SIG-M5 (cell line): ENCODE data around the gene WNK2.

Experiments
- DNase-seq: peaks from one replicate; lab custom pipeline; 2025; lab: John Stamatoyannopoulos, UW

Gene WNK2

DNA sequence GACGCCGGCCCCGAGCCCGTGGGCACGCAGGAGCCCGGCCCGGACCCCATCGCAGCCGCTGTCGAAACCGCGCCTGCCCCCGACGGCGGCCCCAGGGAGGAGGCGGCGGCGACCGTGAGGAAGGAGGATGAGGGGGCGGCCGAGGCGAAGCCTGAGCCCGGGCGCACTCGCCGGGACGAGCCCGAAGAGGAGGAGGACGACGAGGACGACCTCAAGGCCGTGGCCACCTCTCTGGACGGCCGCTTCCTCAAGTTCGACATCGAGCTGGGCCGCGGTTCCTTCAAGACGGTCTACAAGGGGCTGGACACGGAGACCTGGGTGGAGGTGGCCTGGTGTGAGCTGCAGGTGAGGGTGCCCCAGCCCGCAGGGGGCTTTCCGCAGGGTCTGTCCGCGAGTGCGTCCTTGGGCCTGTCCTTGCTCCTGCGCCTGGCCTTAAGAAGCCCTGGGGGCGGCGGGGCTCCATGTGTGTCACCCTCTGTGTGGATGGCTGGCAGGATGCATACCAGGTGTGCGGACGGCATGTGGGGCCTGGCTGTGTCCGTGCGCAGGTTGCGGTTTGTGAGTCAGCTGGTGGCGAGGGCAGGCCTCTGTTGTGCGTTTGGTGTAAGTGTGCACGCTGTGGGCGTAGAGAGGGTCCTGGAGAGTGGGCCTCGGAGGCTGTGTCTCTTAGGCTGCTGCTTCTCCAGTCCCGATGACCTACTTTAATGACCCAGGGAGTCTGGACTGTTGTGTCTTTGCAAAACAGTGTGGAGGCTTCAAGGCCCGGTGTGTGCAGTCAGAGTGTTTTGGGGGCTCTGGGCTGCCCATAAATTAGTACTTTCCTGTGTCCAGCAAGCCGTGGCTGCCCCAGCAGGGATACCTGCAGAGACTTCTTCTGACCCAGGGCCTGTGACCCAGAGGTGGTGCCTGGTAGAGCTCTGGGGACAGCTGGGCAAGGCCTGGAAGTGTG lies 1.6 kb downstream of the WNK2 start:
- no peak for DNase-seq

DNA sequence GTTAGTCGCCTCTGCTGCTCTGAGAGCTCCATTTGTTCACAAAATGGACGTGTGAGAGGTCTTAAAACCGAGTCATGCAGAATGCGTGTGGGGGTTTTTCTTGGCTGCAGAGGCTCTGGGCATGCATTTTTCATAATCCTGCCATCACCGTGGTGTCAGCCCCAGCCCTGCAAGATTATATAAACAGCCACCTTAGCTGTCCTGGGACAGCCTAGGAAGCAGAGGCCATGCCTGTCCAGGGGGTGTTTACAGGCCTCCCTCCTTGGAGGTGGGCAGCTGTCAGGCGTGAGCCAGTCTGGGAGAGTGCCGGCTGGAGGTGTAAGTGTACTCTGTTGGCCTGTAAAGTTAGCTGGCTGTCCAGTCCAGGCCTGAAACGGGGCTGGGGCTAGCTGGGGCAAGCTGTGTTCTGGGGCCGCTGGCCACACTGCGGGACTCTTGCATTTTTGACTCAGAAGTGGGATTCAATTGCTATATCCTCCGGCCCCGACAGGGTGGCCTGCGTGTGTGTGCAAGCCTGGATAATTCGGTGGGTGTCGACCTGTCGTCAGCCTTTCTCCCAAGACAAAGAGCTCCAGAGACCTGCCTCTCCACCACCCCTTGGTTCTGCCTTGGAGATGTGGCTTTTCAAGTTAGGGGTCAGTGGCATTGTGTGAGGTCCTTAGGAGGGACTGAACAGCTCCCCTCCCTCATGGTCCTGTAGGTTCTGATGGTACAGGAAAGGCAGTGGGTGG lies 2.4 kb downstream of the WNK2 start:
- DNase-seq = no peak

DNA sequence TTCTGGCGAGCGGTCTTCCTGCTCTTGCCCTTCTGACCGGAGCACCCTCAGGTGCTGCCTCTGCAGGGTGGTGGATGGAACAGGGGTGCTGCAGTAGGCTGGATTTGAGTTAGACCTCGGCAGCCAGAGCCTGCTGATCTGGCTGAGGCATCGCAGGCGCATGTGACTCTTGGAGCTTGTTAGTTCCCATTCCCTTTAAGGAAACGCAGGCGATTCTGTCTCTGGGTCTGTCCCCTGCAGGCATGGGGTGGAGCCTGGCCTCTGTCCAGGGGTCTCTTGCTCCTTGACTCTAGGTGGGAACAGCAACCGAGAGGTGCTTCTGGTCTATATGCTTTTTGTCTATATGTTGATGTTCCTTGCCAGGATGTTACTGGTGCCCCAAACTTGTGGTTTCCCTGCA lies 3.1 kb downstream of the WNK2 start:
- no peak for DNase-seq

DNA sequence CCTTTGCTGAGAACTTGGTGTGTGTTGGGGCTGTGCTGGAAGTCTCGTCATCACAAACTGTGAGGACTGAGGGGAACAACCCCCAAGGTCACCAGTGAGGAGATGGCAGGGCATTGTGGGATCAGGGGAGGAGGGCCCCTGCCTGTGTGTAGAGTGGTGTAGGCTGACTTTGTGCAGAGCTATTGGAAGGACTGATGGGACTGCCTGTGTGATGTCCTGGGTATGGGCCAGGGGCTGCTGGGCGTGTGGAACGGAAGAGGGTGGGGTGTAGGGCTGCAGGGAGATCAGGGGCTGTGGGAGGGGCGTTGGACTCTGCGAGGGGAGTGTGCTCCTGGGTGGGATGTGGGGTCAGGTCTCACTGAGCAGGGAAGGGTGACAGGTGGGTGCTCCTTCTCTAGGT lies 3.6 kb downstream of the WNK2 start:
- DNase-seq = no peak

DNA sequence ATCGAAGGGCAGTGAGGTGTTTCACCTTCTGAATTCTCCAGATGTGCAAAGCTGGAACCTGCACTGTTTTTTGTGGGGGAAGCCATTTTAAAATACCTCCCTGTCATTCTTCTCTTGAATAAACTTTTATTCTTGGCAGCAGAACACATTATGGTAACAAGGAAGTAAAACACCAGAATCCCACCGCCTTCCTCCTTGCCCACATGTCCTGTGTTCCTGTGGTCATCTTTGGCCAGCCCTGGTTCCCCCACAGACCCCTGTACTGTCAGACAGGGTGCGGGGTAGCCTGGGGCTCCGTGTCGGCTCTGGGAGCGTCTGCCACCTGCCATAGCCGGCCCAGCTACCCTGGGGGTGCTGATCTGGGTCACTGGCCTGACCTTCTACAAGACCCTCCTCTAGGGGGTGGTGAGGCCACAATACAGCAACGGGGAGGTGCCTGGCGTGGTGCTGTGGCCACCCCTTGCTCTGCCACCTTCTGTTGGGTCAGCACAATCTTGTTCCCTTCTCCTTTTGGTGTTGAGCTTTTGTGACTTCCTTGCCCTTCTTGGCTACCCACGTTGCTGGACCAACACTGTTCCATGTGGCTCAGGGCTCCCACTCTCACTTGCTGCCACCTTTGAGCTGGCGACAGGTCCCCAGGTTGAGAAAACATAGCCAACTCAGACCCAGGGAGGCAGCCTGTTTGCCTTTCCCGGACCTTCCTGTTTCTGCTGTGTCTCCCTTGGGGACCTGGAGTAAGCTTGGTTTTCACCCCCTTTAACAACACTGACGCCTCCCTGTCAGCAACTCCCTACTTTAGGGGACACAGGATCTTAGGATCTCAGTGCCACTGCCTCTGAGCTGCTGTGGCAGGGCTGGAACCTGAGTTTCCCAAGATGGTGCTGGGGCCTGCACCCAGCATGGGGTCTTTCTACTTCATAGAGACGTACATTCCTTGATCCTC lies 4.8 kb downstream of the WNK2 start:
- no peak for DNase-seq

DNA sequence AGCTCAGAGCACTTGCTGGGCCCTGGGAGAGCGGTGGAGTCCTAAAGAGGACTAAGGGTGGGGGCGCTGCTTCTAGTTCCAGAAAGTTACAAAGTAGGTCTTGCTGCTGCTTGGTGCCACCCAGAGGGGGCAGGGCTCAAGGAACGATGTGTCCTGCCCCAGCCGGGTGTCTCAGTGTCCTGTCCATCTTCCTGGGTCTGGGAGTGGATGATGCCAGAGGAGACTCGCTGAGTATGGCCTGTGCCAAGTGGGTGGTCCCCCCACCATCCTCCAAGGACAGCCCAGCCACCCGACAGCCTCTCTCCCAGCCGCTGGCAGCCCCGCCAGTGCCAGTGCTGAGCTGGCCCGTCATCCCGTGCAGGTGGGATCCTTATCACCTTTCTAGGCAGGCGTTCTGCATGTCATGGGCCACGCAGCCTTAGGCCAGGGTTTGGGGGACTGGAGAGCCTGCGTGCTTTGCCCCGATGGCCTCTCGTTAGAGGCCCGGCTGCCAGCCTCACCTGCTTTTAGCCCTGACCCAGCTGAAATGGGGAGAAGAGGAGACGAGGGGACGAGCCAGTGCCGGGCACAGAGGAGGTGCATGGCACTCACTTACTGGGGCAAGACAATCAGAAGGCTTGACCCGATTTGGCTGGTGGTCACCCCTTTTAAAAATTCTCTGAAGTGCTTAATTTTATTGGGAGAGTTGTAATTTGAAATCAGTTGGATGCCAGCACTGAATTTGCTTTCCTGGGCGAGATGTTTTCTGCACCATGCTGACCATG lies 5.6 kb downstream of the WNK2 start:
- DNase-seq = no peak

DNA sequence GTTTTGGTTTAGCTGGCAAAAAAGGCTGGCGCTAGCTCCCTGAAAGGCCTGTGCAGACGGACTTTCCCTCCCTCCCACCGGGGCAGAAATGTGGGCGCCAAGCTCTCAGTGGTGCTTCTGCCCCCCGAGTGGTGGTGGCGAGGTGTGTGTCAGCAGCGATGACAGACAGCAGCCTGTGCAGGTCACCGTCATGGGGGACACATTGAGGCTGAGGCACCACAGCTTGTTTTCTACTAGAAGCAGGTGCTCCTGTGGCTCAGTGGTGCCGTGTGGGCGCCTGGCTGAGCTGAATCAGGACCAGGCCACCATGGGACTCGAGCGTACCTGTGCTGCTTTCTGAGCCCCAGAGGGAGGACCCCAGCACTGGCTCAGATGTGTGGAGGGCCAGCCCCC lies 6.2 kb downstream of the WNK2 start:
- no peak for DNase-seq

DNA sequence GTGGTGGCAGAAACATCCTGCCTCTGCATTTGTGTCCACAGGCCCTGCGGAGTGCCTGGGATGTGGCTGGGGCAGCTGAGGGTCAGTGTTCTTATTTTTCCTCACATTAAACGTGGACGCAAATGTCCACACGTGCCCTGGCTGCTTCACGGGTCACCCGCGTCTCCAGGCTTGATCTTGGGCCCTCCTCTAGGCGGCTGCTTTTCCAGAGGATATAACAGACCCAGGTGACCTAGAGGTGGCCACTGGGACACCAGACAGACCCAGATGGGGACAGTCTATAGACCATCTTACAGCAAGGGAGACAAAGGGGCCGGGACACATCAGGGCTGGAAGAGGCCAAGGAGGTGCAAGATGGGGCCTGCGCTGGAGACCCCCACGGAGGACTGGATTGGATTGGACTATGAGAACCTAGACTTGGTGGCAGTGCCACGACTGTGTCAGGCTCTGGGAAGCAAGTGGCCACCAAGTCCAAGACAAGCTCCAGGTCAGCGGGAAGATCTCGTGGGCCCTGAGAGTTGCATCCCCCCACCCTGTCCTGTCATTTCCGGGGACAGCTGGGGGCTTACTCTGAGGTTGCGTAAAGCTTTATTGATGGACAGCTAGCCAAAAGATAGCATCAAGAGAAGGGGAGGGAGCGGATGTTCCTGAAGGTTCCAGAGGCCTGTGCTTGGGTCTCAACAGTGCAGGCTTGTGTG lies 6.9 kb downstream of the WNK2 start:
- DNase-seq = no peak

DNA sequence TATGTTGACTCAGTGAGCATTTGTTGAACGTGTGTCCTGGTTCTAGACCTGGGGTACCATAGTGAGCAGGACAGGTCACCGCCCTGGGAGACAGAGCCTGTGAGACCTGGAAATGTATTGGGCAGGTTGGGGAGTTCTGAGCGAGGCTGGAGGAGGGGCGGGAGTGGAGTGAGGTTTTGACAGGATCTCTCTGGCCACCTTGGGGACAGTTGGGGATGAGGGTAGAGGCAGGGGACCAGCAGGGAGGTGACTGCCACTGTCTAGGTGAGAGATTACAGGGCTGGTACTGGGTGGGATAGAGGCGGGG lies 7.4 kb downstream of the WNK2 start:
- no peak for DNase-seq

DNA sequence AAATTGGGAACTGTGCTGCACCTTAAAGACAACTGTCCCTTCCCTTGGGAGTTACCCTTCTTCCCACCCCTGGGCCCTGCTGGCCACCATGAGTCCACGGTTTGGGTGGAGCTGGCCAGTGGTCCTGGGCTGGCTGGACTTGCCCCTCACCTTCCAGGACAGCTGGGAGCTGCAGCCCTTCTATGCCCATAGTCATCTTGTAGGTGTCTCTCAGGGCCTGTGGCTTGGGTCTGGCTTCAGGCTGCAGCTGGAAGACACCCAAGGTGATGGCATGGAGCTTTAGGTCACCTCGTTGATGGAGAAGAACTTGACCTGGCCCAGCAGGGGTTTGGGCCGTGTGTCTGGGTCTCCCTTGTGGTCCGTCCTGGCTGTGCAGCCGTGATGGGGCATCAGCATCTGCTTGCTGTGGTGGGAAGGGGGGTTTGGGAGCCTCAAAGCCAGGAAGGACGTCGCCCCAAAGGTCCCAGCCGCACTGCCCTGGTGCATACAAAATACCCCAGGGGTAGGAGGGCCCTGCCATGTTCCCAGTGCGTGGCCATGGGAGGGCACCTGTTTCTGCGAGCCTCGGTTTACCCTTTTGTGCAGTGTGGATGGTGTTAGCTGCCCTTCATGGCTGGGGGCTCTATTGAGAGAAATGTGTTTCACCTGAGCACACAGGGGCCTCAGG lies 8.9 kb downstream of the WNK2 start:
- DNase-seq = no peak

DNA sequence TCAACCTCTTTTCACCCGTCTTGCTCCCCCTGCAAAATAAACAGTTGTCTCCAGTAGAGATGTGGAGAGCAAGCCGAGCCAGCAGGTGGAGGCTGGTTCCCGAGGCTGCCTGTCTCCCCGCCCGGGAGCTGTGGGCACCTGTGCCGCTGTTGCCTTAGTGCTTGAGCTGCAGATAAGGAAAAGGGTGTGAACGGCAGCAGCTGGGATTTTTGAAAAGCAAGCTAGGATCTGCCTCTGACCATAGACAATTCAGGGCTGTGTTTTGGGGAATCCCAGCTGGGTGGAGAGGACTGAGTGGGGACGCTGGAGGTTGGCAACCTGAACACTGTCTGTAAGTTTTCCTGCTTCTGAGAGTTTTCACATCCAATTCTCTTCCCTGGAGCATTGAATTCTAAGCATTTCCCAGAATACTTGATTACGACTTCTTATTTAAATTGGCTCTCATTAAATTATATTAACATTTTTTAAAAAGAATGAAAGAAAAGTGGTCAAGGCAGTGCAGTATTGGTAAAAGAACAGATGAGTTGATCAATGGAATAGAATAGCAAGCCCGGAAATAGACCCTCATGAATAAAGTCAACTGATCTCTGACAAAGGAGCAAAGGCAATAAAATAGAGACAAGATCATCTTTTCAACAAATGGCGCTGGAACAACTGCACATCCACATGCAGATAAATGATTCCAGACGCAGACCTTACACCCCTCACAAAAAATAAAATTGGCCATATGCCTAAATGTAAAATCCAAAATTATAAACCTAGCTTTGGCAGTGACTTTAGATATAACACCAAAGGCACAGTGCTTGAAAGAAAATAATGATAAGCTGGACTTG lies 9.7 kb downstream of the WNK2 start:
- no peak for DNase-seq

DNA sequence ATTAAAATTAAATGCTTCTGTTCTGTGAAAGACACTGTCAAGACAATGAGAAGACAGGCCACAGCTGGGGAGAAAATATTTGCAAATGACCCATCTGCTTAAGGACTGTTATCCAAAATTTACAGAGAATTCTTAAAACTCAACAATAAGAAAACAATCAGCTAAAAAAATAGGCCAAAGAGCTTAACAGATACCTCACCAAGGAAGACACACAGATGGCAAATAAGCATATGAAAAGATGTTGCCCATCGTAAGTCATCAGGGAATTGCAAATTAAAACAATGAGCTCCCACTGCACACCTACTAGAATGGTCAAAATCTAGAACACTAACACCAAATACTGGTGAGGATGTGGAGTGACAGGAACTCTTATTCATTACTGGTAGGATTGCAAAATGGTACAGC lies 10.3 kb downstream of the WNK2 start:
- DNase-seq = no peak

DNA sequence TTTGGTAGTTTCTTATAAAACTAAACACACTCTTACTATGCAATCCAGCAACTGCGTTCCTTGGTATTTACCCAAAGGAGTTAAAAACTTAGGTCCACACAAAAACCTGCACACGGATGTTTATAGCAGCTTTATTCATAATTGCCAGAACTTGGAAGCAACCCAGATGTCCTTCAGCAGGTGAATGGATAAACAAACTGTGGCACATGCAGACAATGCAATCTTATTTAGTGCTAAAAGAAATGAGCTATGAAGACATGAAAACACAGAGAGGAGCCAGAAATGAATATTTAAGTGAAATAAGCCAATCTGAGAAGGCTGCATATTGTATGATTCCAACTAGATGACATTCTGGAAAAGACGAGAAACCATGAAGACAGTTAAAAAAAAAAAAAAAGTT lies 10.7 kb downstream of the WNK2 start:
- DNase-seq = no peak

DNA sequence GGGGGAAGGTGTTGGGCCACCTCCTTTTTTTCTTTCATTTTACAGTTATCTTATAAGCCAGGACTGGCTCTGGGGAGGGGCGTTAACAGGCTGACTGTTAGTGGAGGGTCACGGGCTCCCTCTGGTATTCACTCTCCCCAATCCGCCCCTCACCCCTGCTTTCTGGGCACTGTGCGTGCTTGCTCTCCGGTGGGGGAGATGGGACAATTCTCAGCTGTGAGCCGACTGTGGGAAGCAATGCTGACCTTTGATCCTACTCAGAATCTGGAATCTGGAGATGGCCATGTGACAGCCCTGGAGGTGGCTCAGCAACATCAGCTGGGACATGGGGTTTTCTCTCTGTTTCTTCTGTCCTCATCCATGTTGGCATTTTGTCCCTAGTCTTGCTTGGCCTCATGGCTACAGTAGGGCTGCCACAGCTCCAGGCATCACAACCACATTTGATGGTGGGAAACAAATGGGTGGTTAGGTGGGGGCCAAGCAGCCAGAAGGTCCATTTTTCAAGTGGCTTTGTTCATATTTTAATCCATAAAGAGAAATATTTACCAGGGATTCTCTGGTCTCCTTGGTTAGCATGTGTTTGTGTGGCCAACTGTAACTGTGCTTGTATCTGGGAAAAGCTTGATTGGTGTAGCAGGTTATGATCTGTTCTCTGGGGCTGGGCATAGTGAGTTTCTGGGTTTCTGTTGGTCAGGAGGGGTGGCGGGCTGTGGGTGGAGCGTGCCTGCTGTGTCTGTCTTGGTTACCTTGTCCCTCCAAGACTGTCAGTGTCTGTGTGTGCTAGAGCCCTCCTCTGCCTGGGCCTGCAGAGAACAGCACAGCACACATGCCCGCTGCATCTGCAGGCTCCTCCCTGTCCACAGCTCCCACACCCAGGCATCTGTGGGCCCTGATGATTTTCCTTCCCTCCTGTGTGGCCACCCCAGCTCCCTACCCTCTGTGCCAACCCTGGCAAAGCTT lies 12.4 kb downstream of the WNK2 start:
- no peak for DNase-seq

DNA sequence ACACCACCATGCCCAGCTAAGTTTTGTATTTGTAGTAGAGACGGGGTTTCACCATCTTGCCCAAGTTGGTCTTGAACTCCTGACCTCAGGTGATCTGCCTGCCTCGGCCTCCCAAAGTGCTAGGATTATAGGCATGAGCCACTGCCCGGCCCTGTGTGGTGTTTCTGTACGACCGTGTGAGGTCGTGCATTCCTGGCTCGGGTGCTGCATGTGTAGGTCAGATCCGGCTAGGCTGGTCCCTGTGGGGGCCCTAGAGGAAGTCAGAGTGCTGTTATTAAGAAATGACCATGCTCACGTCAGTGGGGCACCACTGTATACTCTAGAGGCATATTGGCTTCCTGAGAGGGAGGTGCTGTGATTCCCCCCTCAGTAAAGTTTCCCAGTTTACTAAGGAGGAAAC lies 13.7 kb downstream of the WNK2 start:
- DNase-seq = no peak

DNA sequence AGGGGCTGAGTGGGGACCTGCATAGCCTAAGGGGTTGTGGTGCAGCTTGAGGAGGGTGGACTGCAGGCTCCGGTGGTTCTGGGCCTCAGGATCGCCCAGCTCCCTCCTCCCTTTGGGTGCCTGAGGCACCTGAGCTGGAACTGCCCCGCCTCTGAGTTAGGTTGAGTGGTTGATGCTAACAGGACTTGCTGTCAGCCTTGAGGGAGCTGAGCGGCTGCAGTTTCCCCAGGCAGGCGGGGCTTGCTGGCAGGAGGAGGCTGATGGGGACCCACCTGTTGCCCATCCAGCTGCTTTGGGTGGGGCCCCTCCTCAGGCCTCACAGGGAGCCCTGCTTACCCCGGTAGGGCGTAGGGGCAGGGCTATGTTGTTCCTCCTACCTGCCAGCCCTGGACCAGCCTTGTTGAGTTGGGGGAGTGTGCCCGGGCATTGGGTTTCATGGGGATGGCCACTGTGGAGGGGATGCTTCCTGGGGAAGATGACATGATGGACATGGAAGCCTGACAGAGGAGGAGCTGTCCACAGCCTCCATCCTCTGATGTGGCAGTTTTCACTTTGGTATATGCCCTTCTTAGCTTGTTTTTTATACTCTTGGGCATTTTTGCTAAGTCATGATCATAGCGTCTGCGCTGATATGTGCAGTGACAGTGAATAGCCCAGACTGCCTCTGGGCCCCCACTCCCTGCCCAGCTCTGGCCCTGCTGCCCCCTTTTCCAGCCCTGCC lies 14.3 kb downstream of the WNK2 start:
- no peak for DNase-seq

DNA sequence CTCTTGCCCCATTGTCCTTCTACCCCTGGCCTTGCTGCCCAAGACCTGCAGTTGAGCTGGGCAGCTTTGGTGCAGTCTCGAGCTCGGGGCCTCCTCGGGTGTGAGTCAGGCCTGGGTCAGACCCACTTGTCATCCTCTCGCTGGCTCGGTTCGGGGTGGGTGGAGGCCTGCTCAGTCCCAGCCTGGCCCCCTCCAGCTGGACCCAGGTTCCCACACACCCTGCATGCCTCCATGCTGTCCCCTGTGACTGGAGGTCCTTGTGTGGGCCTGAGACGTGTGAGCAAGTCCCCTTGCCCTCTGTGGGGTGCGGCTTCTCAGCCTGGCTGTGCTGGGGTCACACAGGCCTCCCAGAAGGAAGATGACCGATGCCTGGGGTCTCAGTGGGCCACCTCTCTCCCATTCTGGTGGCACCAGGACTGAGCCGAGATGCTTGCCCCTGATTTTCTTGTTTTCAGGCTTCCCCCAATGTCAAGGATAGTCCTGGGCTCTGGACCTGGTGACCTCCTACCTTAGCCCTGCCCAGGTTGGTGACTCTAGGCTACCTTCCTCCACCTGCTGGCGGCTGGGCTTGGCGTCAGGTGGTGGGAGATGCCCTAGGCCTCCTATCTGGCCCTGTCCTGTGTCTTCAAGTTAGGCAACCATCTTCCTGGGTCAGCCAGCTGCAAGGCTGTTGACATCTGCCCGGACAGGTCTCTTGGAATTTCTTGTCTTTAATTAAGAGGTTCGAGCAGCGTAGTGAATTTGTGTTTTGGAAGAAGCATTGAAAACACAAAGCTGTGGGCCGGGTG lies 15.1 kb downstream of the WNK2 start:
- DNase-seq = no peak
